Measurements from ENCODE around the gene MAN2A2.

The MAN2A2 gene

GRCh38 chr15:90884719-90885431, 18.2 kb upstream of the MAN2A2 start:
- DNase-seq = no peak

- peak; percentile 74 to 90 for DNase-seq
These were observed 17.4 kb upstream of the MAN2A2 start for GRCh38 chr15:90885432-90886290.

- DNase-seq = no peak
These were observed 16.8 kb upstream of the MAN2A2 start for GRCh38 chr15:90886291-90886614.

- DNase-seq = no peak
These were observed 16.0 kb upstream of the MAN2A2 start for GRCh38 chr15:90887037-90887481.

- DNase-seq = no peak
These were observed 13.8 kb upstream of the MAN2A2 start for GRCh38 chr15:90889313-90889730.

GRCh38 chr15:90889736-90890456, 13.2 kb upstream of the MAN2A2 start:
- no peak for DNase-seq

GRCh38 chr15:90890839-90891238, 12.3 kb upstream of the MAN2A2 start:
- DNase-seq = no peak

GRCh38 chr15:90891346-90891949, 11.7 kb upstream of the MAN2A2 start:
- DNase-seq = no peak

- no peak for DNase-seq
These were observed 11.1 kb upstream of the MAN2A2 start for GRCh38 chr15:90892023-90892422.

GRCh38 chr15:90892498-90893174, 10.5 kb upstream of the MAN2A2 start:
- DNase-seq = no peak

- DNase-seq = no peak
These were observed 9.7 kb upstream of the MAN2A2 start for GRCh38 chr15:90893175-90894090.

GRCh38 chr15:90895571-90896117, 7.5 kb upstream of the MAN2A2 start:
- DNase-seq = no peak

- DNase-seq = peak in 1 of 2 donors; percentile 16
These were observed 5.9 kb upstream of the MAN2A2 start for GRCh38 chr15:90897131-90897655.

- no peak for DNase-seq
These were observed 1.7 kb upstream of the MAN2A2 start for GRCh38 chr15:90901175-90902039.

GRCh38 chr15:90902040-90902839, 862 bp upstream of the MAN2A2 start:
- peak; percentile 73 to 74 for DNase-seq

GRCh38 chr15:90903733-90904536, 833 bp downstream of the MAN2A2 start:
- no peak for DNase-seq

GRCh38 chr15:90904746-90905145, 1.6 kb downstream of the MAN2A2 start:
- DNase-seq = no peak

Data from inflammatory macrophage treated with lipopolysaccharide for 1 hour (primary cell).